Gastrocnemius medialis (tissue), 4 donors: ENCODE data around the gene RABL6.

Experiments
- CTCF ChIP-seq, 5 experiments: fragments of 450-650 bp in 3 of 5; fragments of 200-600 bp in 2 of 5; sonication (generic) in 2 of 5; IDR thresholded peaks in 4 of 5; conservative IDR thresholded peaks in 1 of 5; 1 replicate in 4 of 5; 2 replicates in 1 of 5; pipeline ENCODE4 v1.5.1; 2016 to 2019; ENCODE audit warnings: antibody characterized with exemption in 5 of 5, mild to moderate bottlenecking in 3 of 5, moderate library complexity in 3 of 5
- POLR2A ChIP-seq, 2 donors: fragments of 450-650 bp; IDR thresholded peaks; one replicate each; pipeline ENCODE4 v1.6.1; 2017; ENCODE audit warnings: antibody characterized with exemption in 2 of 2, mild to moderate bottlenecking in 2 of 2, moderate library complexity in 2 of 2

DNA sequence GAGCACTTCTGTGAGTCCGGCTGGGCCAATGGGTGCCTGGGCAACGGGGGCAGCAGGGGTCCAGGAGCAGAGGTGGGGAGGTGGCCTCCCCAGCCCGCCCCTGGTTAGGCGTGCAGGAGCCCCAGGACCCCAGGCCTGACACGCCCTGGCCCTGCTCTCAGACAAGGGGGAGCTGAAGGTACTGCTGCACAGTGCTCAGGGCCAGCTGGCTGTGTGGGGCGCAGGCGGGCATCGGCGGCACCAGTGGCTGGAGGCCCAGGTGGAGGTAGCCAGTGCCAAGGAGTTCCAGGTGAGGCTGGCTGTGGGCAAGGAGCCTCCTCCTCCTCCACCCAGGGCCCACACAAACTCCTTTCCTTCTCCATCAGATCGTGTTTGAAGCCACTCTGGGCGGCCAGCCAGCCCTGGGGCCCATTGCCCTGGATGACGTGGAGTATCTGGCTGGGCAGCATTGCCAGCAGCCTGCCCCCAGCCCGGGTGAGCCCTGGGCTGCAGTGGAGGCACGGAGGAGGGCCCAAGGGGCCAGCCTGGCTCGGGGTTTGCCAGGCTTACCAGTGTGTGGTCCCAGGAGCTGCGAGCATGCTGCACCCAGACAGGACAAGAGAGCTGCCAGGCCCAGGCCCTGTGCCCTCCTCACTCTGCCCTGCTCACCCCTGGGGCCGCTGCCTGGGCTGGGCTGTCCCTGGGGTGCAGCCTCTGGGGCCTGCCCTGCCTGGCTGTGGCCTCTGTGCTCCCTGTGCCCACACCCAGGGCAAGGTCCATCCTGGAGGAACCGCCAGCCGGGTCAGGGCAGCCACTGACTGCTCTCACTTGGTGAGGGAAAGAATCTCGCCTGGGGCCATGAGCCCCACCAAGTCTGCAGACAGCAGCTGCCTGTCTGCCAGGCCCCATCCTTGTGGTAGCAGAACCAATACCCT, 51.4 kb downstream of the RABL6 start:
- TF ChIP-seq POLR2A (IDR thresholded peaks at IDR 0.05) = no peak
- no peak for TF ChIP-seq CTCF (IDR thresholded peaks at IDR 0.05 in 4 of 5, conservative IDR thresholded peaks at IDR 0.05 in 1 of 5)
